H54 (cell line): ENCODE results near the gene LDLRAP1.
A peak's percentile ranks its signal among the peaks of the same experiment; 100 is the strongest.

Experiments
- DNase-seq: peaks from one replicate; pipeline ENCODE4 v3.0.0; 2011; ENCODE audit warnings: low spot score, mixed read lengths; ENCODE audit not compliant: insufficient read length
- FAIRE-seq: peaks from 3 replicates; lab custom pipeline; 2011; peaks lifted over from hg19 to GRCh38; lab: Jason Lieb, UNC
- POLR2A ChIP-seq: IDR thresholded peaks from 2 replicates; pipeline ENCODE4 v1.6.1; 2011; ENCODE audit warnings: low read depth, mild to moderate bottlenecking, low read length

Gene LDLRAP1

GRCh38 chr1:25613091-25613490 is 69.7 kb downstream of the LDLRAP1 start:
- no peak for TF ChIP-seq POLR2A
- no peak for FAIRE-seq

GRCh38 chr1:25614501-25615171 is 71.2 kb downstream of the LDLRAP1 start:
- TF ChIP-seq POLR2A = no peak
- FAIRE-seq (no peak), DNase-seq (no peak)

More at GRCh38 chr1:25613091-25613490, 69.7 kb downstream of the LDLRAP1 start:
- no peak for DNase-seq

DNA sequence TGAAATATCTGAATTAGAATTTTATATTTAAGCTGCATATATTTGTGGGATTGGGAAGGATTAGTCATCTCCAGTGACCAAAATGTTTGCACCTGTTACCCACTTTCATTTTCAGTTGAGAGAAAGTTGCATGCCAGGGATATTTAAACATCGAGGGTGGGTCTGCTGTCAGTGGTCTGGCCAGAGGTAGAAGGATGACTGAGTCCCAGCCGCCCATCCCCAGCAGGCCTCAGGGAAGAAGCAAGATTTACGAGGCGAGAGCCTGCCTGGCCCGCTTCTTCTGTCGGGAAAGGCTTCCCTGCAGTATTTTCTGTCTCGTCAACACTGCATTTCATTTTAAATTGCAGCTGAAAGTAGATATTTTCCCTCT is 71.8 kb downstream of the LDLRAP1 start:
- DNase-seq (no peak), FAIRE-seq (no peak)
- TF ChIP-seq POLR2A = no peak

- peak; percentile 23 for DNase-seq
- no peak for TF ChIP-seq POLR2A
- no peak for FAIRE-seq
Measured at GRCh38 chr1:25615563-25616094, 72.2 kb downstream of the LDLRAP1 start.

- peak; percentile 96 for DNase-seq
- TF ChIP-seq POLR2A = 0 out of 2 replicates have a peak, but pooled peaks have one; percentile 20
- no peak for FAIRE-seq
Measured at GRCh38 chr1:25616095-25616986, 72.9 kb downstream of the LDLRAP1 start, which contains the start of gene MAN1C1. Gene MAN1C1 (plus strand): TSS chr1:25616791. CDS start chr1:25617798, 1,007 bp downstream.

- TF ChIP-seq POLR2A = no peak
- FAIRE-seq (no peak), DNase-seq (no peak)
Measured at GRCh38 chr1:25616987-25617624, 73.7 kb downstream of the LDLRAP1 start.

GRCh38 chr1:25617625-25618432 is 74.4 kb downstream of the LDLRAP1 start:
- DNase-seq (no peak), FAIRE-seq (no peak)
- no peak for TF ChIP-seq POLR2A

GRCh38 chr1:25618433-25618808 is 75.0 kb downstream of the LDLRAP1 start:
- DNase-seq (no peak), FAIRE-seq (no peak)
- no peak for TF ChIP-seq POLR2A
